ACC112 (cell line): ENCODE measurements around the gene PTCRA.
"Not testable (repeated sequence)": the region's sequence is repeated elsewhere in the genome, so short reads cannot be mapped to it uniquely, and the experiment has no call there.

ENCODE experiments used
- H2AFZ ChIP-seq: fragments of 200-600 bp; sonication (generic); one replicate; pipeline ENCODE4 v1.6.0; 2017; ENCODE audit warnings: antibody characterized with exemption, low read length; ENCODE audit not compliant: unreplicated experiment
- H3K27ac ChIP-seq: fragments of 200-600 bp; sonication (generic); 2 replicates; pipeline ENCODE4 v1.5.1; 2014; ENCODE audit warnings: low read depth, mild to moderate bottlenecking, antibody characterized with exemption, low read length, moderate library complexity
- H3K27me3 ChIP-seq: fragments of 200-600 bp; sonication (generic); 2 replicates; pipeline ENCODE4 v1.6.1; 2014; ENCODE audit warnings: mild to moderate bottlenecking, antibody characterized with exemption, low read length, moderate library complexity, mixed read lengths; ENCODE audit not compliant: insufficient read depth
- H3K36me3 ChIP-seq: fragments of 200-600 bp; sonication (generic); 2 replicates; pipeline ENCODE4 v1.6.1; 2016; ENCODE audit warnings: mild to moderate bottlenecking, antibody characterized with exemption, low read length, moderate library complexity, mixed read lengths; ENCODE audit not compliant: insufficient read depth
- H3K4me1 ChIP-seq: fragments of 200-600 bp; sonication (generic); one replicate; pipeline ENCODE4 v1.6.1; 2016; ENCODE audit warnings: low read length, mixed read lengths; ENCODE audit not compliant: insufficient read depth, unreplicated experiment, control insufficient read depth
- H3K4me3 ChIP-seq: fragments of 200-600 bp; sonication (generic); 2 replicates; pipeline ENCODE4 v1.5.1; 2014; ENCODE audit warnings: mild to moderate bottlenecking, low read depth, low read length
- H3K79me2 ChIP-seq: fragments of 200-600 bp; sonication (generic); one replicate; pipeline ENCODE4 v1.6.0; 2016; ENCODE audit warnings: low read length; ENCODE audit not compliant: control insufficient read depth, unreplicated experiment, insufficient read depth

Gene PTCRA

DNA sequence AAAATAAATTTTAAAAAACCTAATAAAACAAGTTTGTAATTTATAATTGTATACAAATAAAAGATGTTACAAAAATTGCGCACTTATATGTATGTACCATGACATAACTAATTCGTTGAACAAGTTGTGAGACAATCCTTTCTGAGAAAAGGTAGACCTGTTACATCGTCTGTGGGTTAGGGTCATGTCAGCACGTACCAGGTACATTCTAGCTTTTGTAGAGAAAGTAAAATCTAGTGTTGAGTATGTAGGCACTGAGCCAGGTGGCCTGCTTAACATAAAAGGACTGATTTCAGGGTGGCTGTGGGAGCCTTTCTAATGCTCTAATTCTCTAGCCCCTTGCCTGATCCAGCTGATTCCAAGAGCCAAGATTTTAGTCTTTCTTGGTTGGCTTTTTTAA is 26.0 kb upstream of the PTCRA start:
- Histone ChIP-seq H2AFZ (no peak overlapping the region), H3K4me1 (peaks cover 4% of the 10 kb centered on the region), H3K36me3 (peaks cover 7% of the 10 kb centered on the region), H3K79me2 (peaks cover 5% of the 10 kb centered on the region), H3K4me3 (peak overlapping the region; percentile 83), H3K27me3 (no peaks in the 10 kb centered on the region), H3K27ac (peak overlapping the region; percentile 80)

DNA sequence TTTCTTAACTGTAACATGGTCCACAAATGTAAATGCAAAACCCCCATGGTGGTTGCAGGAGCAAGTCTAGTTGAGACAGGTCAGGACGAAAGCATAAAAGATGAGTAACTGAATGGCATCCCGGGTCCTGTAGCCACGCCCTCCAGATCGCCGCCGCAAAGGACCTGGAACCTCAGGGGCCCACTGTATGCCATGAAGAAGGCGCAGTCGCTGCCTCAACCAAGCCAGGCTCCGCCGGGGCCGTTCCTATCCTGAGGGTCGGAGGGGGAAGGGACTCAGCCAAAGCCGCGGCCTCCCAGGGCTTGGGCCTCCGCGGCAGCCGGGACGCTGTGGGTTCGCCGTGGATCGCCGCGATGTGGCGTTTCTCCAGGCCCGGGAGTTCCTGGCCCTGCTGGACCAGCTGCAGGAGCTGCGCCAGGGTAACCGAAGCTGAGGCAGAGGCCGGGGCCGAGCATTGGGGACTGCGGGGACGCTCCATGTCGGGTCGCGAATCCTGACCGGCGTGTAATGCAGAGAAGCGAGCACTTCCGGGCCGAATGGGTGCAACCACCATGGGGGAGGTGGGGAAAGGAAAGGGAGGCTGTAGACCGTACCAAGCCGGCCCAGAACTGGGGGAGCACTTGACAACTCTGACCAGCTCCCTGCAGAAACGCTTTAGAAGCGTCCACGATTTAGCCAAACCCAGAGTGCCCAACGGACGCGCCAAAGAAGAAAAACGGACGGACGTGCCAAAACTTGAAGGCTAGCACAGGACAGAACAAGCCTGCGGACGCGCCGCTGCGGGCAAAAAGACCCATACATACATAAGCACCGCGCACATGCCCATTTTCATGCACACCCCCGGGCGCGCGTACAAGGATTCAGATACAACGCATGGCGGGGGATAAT is 25.3 kb upstream of the PTCRA start:
- Histone ChIP-seq H2AFZ (peak overlapping the region; percentile 73), H3K79me2 (peaks cover 4% of the 10 kb centered on the region), H3K36me3 (peaks cover 3% of the 10 kb centered on the region), H3K27ac (peak overlapping the region; percentile 80), H3K4me3 (peak overlapping the region; percentile 83), H3K27me3 (no peaks in the 10 kb centered on the region), H3K4me1 (peaks cover 4% of the 10 kb centered on the region)

DNA sequence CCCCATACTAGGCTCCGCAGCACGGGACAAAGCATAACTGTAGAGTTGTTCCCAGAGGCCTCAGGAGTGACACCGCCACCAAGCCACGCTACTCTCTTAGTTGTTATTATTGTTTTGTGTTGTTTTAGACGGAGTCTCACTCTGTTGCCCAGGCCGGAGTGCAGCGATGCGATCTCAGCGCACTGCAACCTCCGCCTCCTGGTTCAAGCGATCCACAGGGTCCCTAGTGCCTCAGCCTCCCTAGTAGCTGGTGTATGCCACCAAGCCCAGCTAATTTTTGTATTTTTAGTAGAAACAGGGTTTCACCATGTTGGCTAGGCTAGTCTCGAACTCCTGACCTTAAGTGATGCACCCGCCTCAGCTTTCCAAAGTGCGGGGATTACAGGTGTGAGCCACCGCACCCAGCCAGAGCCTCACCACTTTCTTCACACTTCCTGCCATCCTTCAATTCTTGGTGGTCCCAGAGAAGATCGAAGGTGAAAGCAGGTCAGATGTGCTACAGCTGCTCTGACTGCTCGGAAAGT is 24.6 kb upstream of the PTCRA start:
- no peaks in the 10 kb centered on the region for H3K79me2 ChIP-seq
- H3K4me3 ChIP-seq, result peak overlapping the region; percentile 83
- no peaks in the 10 kb centered on the region for H3K27me3 ChIP-seq
- H3K36me3 ChIP-seq, result no peaks in the 10 kb centered on the region
- peak overlapping the region; percentile 73 for H2AFZ ChIP-seq
- peaks cover 4% of the 10 kb centered on the region for H3K4me1 ChIP-seq
- no peak overlapping the region for H3K27ac ChIP-seq

DNA sequence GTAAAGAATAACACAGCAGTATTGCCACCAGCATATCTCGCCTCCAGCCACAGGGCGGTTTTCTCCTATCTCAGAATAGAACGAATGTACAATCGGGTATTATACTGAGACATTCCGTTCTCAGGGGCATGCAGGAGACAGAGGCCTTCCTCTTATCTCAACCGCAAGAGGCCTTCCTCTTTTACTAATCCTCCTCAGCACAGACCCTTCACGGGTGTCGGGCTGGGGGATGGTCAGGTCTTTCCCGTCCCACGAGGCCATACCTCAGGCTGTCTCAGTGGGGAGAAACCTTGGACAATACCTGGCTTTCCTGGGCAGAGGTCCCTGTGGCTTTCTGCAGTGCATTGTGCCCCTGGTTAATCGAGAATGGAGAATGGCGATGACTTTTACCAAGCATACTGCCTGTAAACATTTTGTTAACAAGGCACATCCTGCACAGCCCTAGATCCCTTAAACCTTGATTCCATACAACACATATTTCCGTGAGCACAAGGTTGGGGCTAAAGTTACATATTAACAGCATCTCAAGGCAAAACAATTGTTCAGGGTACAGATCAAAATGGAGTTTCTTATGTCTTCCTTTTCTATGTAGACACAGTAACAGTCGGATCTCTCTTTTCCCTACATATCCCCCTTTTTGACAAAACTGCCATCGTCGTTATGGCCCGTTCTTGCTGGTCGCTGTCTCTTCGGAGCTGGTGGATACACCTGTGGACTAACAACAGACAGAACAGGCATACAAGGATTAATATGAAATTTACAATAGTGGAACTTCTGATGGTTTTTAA is 21.6 kb upstream of the PTCRA start:
- not testable (repeated sequence) for H3K27ac ChIP-seq, H3K4me3 ChIP-seq, H2AFZ ChIP-seq, H3K36me3 ChIP-seq, H3K4me1 ChIP-seq, H3K27me3 ChIP-seq, H3K79me2 ChIP-seq

DNA sequence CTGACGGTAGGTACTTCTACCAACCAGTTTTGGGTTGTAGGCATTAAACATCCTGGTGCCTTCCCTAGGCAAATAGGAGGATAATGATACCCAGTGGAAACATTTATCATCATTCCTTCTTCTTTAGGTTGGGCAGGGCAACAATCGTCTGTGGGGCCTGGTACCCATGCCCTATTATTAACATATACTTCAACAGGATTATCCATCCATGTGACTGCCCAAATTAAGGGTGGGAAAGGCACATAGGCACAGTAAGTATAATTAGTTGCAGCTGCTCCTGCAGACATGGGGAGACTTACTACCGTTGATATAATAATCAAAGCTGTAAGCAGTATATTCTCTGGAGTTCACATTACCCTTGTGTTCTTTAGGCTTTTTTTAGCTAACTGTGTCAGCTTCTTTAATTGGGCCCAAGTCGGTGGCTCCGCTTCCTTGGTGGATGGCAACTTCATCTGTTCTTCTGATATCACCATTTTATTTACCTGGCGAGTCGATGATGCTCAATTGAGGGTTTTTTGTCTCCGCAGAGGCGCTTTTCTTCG is 19.6 kb upstream of the PTCRA start:
- H3K4me1 ChIP-seq, result no peaks in the 10 kb centered on the region
- H3K27me3 ChIP-seq, result no peaks in the 10 kb centered on the region
- H3K4me3 ChIP-seq, result no peak overlapping the region
- H3K79me2 ChIP-seq, result no peaks in the 10 kb centered on the region
- no peak overlapping the region for H3K27ac ChIP-seq
- no peak overlapping the region for H2AFZ ChIP-seq
- no peaks in the 10 kb centered on the region for H3K36me3 ChIP-seq

DNA sequence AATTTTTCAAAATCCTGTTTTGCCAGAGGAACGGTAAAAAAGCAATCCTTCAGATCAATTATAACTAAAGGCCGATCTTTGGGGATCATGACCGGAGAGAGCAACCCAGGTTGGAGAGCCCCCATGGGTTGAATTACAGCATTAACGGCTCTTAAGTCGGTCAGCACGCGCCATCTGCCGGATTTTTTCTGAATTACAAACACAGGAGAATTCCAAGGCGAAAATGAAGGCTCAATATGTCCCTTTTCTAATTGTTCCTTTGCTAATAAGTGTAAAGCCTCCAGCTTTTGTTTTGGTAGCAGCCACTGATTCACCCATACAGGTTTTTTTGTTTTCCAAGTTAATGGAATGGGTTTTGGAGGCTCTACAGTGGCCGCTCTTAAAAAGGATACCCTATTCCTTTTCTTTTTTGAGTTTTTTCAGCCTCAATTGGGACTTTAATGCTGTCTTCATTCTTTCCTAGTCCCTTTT is 16.9 kb upstream of the PTCRA start:
- Histone ChIP-seq H3K4me1 (peaks cover 5% of the 10 kb centered on the region), H3K27me3 (no peaks in the 10 kb centered on the region), H3K79me2 (no peaks in the 10 kb centered on the region), H3K27ac (no peak overlapping the region), H3K36me3 (no peaks in the 10 kb centered on the region), H2AFZ (no peak overlapping the region), H3K4me3 (no peak overlapping the region)

DNA sequence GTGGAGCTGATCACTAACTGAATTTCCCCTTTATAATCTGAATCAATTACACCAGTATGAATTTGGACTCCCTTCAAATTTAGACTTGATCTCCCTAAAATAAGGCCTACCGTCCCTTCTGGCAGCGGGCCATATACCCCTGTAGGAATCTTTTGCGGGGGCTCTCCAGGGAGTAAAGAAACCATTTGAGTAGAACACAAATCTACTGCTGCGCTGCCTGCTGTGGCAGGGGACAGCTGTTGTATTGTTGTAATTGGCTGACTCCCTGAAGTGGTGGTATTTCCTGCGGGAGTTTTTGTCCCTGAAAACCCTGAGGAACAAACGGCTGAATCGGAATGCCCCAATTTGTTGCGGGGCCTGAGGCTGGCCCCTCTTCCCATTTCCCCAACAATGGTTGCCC is 16.0 kb upstream of the PTCRA start:
- no peaks in the 10 kb centered on the region for H3K79me2 ChIP-seq
- H2AFZ ChIP-seq, result no peak overlapping the region
- H3K27ac ChIP-seq, result no peak overlapping the region
- H3K27me3 ChIP-seq, result no peaks in the 10 kb centered on the region
- peaks cover 5% of the 10 kb centered on the region for H3K4me1 ChIP-seq
- no peak overlapping the region for H3K4me3 ChIP-seq
- no peaks in the 10 kb centered on the region for H3K36me3 ChIP-seq

DNA sequence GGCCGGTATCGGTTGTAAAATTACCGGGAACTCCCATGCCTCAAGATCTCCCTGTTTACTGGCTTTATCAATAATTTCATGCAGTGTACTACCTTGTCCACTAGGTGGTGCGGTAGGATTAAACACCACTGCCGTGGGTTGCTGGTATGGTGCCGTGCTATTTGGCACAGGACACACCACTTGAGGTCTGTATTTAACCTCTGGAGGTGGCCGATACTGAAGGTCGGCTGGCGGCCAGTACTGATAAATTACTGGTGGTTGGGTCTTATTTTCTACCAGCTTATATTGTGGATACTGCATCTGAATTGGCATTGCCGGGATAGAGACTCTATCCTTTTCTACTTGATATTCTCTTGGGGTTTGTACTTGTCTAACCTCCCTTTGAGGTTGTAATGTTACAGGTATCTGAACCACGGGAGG is 14.3 kb upstream of the PTCRA start:
- Histone ChIP-seq H3K4me3 (peak overlapping the region; percentile 26; the same call in 1 of the 2 replicates), H3K36me3 (no peaks in the 10 kb centered on the region), H3K4me1 (peaks cover 5% of the 10 kb centered on the region), H3K27me3 (no peaks in the 10 kb centered on the region), H2AFZ (peak overlapping the region; percentile 69), H3K27ac (no peak overlapping the region), H3K79me2 (no peaks in the 10 kb centered on the region)

DNA sequence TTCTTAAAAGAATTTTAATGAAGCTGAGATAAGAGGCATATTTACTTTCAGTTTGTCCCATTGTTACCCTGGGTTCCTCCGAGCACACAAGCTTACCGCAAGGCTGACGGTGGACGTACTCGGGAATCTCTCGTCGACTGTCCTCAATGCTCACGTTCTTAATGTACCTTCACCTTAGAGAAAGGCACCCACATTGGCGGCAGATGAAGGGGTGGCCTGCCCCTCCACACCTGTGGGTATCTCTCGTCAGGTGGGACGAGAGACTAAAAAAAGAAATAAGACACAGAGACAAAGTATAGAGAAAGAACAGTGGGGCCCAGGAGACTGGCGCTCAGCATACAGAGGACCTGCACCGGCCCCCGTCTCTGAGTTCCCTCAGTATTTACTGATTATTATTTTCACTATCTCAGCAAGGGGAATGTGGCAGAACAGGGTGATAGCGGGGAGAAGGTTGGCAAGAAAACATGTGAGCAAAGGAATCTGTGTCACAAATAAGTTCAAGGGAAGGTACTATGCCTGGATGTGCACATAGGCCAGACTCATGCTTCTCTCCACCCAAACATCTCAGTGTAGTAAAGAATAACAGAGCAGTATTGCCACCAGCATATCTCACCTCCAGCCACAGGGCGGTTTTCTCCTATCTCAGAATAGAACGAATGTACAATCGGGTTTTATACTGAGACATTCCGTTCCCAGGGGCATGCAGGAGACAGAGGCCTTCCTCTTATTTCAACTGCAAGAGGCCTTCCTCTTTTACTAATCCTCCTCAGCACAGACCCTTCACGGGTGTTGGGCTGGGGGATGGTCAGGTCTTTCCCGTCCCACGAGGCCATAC is 13.2 kb upstream of the PTCRA start:
- not testable (repeated sequence) for H3K36me3 ChIP-seq, H3K4me1 ChIP-seq, H3K79me2 ChIP-seq, H2AFZ ChIP-seq, H3K27me3 ChIP-seq, H3K4me3 ChIP-seq, H3K27ac ChIP-seq

DNA sequence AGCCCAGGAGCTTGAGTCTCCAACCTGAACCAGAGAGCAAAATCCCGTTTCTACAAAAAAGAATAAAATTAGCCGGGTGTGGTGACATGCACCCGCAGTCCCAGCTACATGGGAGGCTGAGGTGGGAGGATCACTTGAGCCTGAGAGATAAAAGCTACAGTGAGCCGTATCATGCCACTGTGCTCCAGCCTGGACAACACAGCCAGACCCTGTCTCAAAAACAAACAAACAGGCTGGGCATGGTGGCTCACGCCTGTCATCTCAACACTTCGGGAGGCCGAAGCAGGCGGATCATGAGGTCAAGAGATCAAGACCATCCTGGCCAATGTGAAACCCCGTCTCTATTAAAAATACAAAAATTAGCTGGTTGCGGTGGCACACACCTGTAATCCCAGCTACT is 11.4 kb upstream of the PTCRA start:
- no peak overlapping the region for H3K27ac ChIP-seq
- no peaks in the 10 kb centered on the region for H3K36me3 ChIP-seq

More for the DNA sequence above, 11.4 kb upstream of the PTCRA start:
- no peaks in the 10 kb centered on the region for H3K27me3 ChIP-seq
- peaks cover 5% of the 10 kb centered on the region for H3K4me1 ChIP-seq
- H3K79me2 ChIP-seq, result no peaks in the 10 kb centered on the region
- no peak overlapping the region for H3K4me3 ChIP-seq
- no peak overlapping the region for H2AFZ ChIP-seq
